Stimulated activated CD4-positive, alpha-beta T cell treated with anti-CD3 and anti-CD28 coated beads, Interleukin-15, amount 100 ng/mL, for 1 hour (primary cell): ENCODE measurements around the gene TAS2R41.

Experiments used
- DNase-seq, 2 donors: peaks; one replicate each; pipeline ENCODE4 v3.0.0-alpha.2; 2020; ENCODE audit warnings: low read depth in 1 of 2, low spot score in 1 of 2

The TAS2R41 gene, protein sequence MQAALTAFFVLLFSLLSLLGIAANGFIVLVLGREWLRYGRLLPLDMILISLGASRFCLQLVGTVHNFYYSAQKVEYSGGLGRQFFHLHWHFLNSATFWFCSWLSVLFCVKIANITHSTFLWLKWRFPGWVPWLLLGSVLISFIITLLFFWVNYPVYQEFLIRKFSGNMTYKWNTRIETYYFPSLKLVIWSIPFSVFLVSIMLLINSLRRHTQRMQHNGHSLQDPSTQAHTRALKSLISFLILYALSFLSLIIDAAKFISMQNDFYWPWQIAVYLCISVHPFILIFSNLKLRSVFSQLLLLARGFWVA

DNA sequence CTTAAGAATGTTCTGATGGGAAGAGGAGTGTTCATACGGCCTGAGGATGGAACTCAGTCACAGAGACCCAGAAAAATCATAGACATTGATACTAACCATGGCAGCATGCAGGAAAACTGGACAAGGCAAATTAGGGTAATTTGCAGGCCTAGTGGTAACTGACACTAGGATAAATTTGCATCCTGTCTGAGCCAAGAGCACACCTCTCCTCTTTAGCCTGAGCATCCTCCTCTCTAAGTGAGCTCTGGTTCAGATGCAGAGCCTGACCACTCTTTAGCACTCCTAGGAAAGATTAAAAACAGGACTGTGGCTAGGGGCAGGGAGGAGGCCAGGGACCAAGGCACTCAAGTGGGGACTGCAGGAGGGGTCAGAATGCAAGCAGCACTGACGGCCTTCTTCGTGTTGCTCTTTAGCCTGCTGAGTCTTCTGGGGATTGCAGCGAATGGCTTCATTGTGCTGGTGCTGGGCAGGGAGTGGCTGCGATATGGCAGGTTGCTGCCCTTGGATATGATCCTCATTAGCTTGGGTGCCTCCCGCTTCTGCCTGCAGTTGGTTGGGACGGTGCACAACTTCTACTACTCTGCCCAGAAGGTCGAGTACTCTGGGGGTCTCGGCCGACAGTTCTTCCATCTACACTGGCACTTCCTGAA, at the start of gene TAS2R41:
Gene TAS2R41, plus strand, starts transcription at position 373 of the 650 bp plus-strand sequence. Its CDS starts 0 bp downstream, at position 373.
- no peak for DNase-seq

GRCh38 chr7:143429770-143430698, 47.6 kb upstream of the TAS2R41 start:
- no peak for DNase-seq

GRCh38 chr7:143431109-143431508, 46.6 kb upstream of the TAS2R41 start:
- no peak for DNase-seq

GRCh38 chr7:143433759-143434158, 43.9 kb upstream of the TAS2R41 start:
- DNase-seq = no peak

DNA sequence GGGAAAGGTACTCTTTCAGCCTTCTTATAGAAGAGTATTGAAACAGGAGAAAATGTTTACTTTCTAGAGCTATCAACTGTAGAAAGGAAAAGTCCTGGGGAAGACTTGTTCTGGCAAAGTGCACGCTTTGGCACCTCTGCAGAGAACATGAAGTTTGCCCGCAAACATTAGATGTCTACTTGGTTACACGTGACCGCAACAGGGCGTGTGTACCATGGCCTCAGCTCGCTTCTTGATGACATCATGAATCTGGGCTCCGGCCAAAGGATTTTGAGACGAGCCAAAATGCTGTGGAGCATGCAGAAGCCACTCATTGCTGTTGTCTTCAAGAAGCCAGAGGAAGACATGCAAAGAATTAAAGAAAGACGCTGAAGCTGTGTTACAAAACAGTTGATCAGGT, 43.0 kb upstream of the TAS2R41 start:
- no peak for DNase-seq

- no peak for DNase-seq
Measured at GRCh38 chr7:143435266-143435665, 42.4 kb upstream of the TAS2R41 start.

GRCh38 chr7:143436325-143436946, 41.2 kb upstream of the TAS2R41 start:
- no peak for DNase-seq

GRCh38 chr7:143437578-143437977, 40.1 kb upstream of the TAS2R41 start:
- DNase-seq = no peak

DNA sequence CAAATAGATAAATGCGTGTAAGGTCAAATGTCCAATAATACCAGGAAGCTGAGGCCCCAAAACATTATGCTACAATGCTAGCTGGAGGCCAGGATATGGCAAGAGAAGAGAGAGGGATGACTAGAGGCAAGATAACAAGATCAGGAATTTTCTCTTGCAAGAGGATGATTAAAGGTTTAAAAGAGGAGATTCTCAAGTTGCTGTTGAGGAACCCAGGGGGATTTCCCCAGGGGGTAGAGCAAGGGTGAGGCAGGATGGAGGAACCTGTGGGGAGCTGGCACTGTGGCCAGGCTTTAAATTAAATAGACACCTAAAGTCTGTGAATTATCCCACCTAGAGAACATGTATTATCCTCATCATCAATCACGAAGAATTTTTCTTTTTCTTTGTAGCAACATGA, 37.8 kb upstream of the TAS2R41 start:
- no peak for DNase-seq

GRCh38 chr7:143443153-143443552, 34.5 kb upstream of the TAS2R41 start, which contains the start of gene TAS2R60:
TAS2R60 (plus strand) TSS chr7:143443453; CDS start chr7:143443453, 0 bp downstream.
- DNase-seq = no peak

DNA sequence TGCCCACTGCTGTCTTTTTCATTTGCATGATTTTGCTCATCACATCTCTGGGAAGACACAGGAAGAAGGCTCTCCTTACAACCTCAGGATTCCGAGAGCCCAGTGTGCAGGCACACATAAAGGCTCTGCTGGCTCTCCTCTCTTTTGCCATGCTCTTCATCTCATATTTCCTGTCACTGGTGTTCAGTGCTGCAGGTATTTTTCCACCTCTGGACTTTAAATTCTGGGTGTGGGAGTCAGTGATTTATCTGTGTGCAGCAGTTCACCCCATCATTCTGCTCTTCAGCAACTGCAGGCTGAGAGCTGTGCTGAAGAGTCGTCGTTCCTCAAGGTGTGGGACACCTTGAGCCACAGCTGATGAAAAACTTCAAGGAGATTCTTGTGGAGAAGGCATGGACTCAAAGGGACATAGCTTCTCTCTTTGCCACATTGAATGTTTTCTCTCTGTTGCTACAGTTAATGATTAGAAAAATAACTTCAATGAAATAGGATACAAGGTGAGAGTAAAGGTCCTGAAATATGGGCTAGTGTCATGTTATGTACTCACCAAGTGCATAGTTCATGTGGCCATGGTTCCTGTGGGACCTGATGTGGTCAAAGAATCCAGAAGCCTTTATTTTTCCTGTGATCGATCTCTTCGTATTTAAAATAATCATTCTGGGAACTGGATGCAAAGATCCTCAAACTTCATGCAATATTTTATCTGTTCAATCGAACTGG, 33.5 kb upstream of the TAS2R41 start:
- DNase-seq = no peak

DNA sequence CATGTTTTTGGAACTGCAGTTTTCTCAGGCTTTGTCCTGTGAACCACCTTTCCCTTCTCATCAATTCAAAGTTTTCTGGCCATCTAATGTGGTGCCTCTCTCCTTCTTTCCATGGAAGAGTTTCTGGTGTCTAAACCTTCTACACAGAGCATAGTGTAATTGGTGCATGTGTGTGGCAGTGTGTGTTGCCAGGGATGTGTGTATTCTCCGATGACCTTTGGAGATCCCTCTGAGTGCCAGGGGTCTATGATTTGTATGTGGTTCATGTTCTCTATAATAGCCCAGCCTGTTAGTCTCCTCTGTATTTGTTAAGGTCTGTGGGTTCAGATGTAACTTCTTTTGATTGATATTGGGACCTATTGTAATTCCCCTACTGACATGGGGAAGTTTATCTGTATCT, 32.9 kb upstream of the TAS2R41 start:
- DNase-seq = no peak

DNA sequence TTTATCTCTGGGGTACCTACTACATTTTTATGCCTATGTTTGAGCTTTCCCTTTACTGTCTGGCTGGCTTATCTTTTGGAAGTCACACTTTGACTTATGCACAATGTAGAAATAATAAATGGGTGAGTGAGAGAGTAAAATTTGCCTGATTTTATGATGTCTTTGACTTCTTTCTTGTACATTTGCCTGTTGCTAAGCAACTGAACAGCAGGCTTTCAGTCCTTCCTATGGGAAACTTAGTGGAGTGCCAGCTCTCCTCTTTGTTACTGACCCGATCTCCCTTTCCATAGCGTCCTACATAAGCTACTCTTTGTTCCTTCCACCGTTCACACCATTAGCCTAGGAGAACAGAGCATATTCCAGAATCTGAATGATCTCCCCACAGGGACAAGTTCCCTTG, 30.2 kb upstream of the TAS2R41 start:
- no peak for DNase-seq

- no peak for DNase-seq
Measured at GRCh38 chr7:143448429-143448828, 29.2 kb upstream of the TAS2R41 start.

DNA sequence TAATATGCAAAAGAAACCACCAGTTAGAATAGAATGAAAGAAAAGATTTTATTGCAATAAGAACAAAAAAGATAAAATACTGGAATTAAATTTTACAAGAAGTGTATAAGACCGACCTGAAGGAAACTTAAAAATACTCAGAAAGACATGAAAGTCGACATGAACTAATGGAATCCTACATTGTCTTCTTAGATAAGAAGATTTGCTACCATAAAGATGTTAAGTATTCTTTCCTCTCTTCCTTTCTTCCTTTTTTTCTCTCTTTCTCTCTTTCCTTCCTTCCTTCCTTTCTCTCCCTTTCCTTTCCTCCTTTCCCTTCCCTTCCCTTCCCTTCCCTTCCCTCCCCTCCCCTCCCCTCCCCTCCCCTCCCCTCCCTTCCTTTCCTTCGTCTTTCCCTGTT, 27.9 kb upstream of the TAS2R41 start:
- DNase-seq = no peak

- no peak for DNase-seq
Measured at GRCh38 chr7:143451122-143451521, 26.6 kb upstream of the TAS2R41 start.

DNA sequence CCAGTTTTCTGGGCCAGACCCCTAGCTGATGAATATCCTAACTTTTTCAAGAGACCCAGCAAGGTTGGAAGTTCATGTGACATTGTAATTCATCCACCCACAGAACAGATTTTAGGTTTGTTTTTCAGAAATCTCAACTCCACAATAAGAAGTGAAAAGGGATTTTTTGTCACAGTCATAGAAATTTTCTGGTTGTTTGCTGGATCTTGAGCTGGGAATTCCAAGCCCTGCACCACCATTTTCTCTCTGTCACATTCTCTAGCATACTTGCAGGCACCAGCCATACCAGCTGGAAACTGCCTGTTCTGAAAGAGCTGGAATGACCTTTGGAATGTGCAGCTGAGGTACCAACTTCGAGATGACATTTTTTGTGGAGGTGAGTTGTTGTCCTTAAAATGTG, 25.9 kb upstream of the TAS2R41 start:
- no peak for DNase-seq

DNA sequence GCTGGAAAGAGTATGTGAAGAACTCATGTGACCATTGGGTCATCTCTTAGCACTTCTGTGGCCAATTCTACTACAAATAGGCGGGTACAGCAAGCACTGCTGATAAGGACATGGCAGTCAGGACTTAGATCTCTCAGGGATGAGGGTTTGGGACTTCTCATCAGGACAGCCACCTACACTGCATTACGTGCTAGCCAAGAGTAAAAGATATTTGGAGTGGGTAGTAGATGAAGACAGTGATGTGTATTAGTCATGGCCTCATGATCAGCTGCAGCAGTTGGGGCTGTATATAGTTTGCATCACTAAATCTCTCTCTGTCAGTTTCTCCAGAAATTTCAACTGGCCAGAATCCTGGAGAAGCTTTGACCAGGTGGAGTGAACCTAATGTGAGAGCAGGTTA, 25.2 kb upstream of the TAS2R41 start:
- no peak for DNase-seq

DNA sequence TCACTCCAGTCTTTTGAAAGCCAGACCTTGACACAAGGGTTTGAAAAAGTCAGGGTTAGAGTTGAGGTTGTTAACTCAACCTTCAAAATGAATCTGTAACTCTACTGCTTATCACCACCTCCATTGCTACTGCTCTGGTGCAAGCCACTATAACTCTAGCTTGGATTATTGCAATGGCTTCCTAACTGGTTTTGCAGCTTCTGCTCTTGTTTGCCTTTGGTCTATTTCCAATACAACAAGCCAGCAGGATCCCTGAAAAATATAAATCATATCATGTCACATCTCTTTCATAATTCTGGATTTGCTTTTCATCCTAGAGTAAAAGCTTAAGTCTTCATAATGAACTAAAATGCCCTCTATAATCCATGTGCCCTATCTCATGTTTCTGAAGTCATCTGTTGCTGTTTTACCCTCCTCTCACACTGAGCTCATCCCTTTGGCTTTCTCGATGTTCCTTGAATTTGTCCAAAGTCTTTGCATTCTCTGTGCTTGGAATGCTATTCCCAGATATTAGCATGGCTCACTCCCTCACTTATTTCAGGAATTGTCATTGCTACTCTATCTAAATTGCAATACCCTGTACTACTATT, 23.5 kb upstream of the TAS2R41 start:
- no peak for DNase-seq

DNA sequence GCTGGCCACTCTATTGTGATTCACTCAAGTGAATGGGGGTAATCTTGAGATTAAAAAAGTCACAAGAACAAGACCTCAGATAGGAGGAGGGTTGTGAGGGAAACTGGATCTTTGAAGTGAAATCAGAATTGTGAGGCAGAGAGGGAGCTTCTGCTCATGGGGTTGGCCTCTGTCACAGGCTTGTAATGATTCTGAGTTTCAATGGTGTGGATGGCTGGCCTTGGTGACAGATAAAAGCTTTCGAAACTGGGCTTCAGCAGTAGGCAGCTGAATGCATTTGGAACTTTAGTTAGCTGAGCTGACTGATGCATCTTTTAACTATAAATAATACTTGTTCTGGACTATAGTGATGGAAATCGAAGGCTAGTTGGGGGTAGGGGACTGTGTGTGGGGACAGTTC, 22.2 kb upstream of the TAS2R41 start:
- DNase-seq = no peak
